ENCODE results near the gene ZNG1A.
A peak's percentile ranks its signal among the peaks of the same experiment; 100 is the strongest.
"Not testable (repeated sequence)": the region's sequence is repeated elsewhere in the genome, so short reads cannot be mapped to it uniquely, and the experiment has no call there.

ZNG1A gene

GRCh38 chr9:221989-222776, 43.3 kb upstream of the ZNG1A start:
- H3K27me3 ChIP-seq (ENCODE audit: insufficient read depth, low read length, poor library complexity), result no peaks in the 10 kb centered on the region
- H3K4me3 ChIP-seq (ENCODE audit: low read length), result no peak overlapping the region
- H2AK5ac ChIP-seq (ENCODE audit: low read length), result peak overlapping the region; percentile 45
- H2BK15ac ChIP-seq (replicated peaks; ENCODE audit: low read depth), result no peak overlapping the region
- H3K4ac ChIP-seq (ENCODE audit: low read depth, low read length), result no peak overlapping the region
- H2BK120ac ChIP-seq (ENCODE audit: low read depth, low read length), result no peak overlapping the region
- H3K9ac ChIP-seq (ENCODE audit: low read length), result no peak overlapping the region
- no peak overlapping the region for H3K23ac ChIP-seq (ENCODE audit: low read length)
- peak; percentile 53 for DNase-seq
- H3K79me1 ChIP-seq (ENCODE audit: low read length), result no peaks in the 10 kb centered on the region
- no peaks in the 10 kb centered on the region for H3K79me2 ChIP-seq (ENCODE audit: control insufficient read depth, insufficient read depth, low read length)
- no peak overlapping the region for H2BK5ac ChIP-seq (ENCODE audit: low read length)
- H3K4me1 ChIP-seq (ENCODE audit: control insufficient read depth, low read depth, low read length), result peaks cover 4% of the 10 kb centered on the region
- H3K36me3 ChIP-seq (ENCODE audit: control insufficient read depth, insufficient read depth, low read length), result no peaks in the 10 kb centered on the region
- H4K8ac ChIP-seq (ENCODE audit: low read depth, low read length), result no peak overlapping the region
- H3K27ac ChIP-seq (ENCODE audit: low read depth, low read length), result no peak overlapping the region
- H4K5ac ChIP-seq (ENCODE audit: low read length), result no peak overlapping the region
- peak overlapping the region; percentile 40 for H3K18ac ChIP-seq (ENCODE audit: low read length)
- no CpG with 5 or more reads among the region's 6 CpGs for WGBS (ENCODE audit: extremely low coverage, insufficient coverage, low lambda C conversion rate)
- no peak overlapping the region for H3K4me2 ChIP-seq (ENCODE audit: low read length)
- no peak overlapping the region for H3K56ac ChIP-seq (ENCODE audit: low read length)

- Histone ChIP-seq H3K27ac (ENCODE audit: low read depth, low read length) (no peak overlapping the region), H2AK5ac (ENCODE audit: low read length) (no peak overlapping the region)
- WGBS (ENCODE audit: extremely low coverage, insufficient coverage, low lambda C conversion rate), result no CpG with 5 or more reads among the region's 7 CpGs
Observed at GRCh38 chr9:219670-220365, 41.0 kb upstream of the ZNG1A start.

GRCh38 chr9:219036-219435, 40.2 kb upstream of the ZNG1A start:
- H3K27me3 ChIP-seq (ENCODE audit: insufficient read depth, low read length, poor library complexity); H4K5ac ChIP-seq (ENCODE audit: low read length); H3K4me1 ChIP-seq (ENCODE audit: control insufficient read depth, low read depth, low read length); H2BK15ac ChIP-seq (replicated peaks; ENCODE audit: low read depth); H3K4ac ChIP-seq (ENCODE audit: low read depth, low read length); H2AK5ac ChIP-seq (ENCODE audit: low read length); H3K36me3 ChIP-seq (ENCODE audit: control insufficient read depth, insufficient read depth, low read length); H3K23ac ChIP-seq (ENCODE audit: low read length); H3K4me2 ChIP-seq (ENCODE audit: low read length); H4K8ac ChIP-seq (ENCODE audit: low read depth, low read length); H3K79me1 ChIP-seq (ENCODE audit: low read length); H3K27ac ChIP-seq (ENCODE audit: low read depth, low read length); DNase-seq; H3K79me2 ChIP-seq (ENCODE audit: control insufficient read depth, insufficient read depth, low read length); H3K4me3 ChIP-seq (ENCODE audit: low read length); H2BK5ac ChIP-seq (ENCODE audit: low read length); H2BK120ac ChIP-seq (ENCODE audit: low read depth, low read length); H3K56ac ChIP-seq (ENCODE audit: low read length); H3K9ac ChIP-seq (ENCODE audit: low read length); H3K18ac ChIP-seq (ENCODE audit: low read length): not testable (repeated sequence)
- WGBS (ENCODE audit: extremely low coverage, insufficient coverage, low lambda C conversion rate), result no CpG with 5 or more reads among the region's 7 CpGs

More at GRCh38 chr9:219670-220365, 41.0 kb upstream of the ZNG1A start:
- Histone ChIP-seq H3K79me2 (ENCODE audit: control insufficient read depth, insufficient read depth, low read length) (no peaks in the 10 kb centered on the region), H4K8ac (ENCODE audit: low read depth, low read length) (no peak overlapping the region), H2BK5ac (ENCODE audit: low read length) (no peak overlapping the region), H3K23ac (ENCODE audit: low read length) (no peak overlapping the region), H4K5ac (ENCODE audit: low read length) (no peak overlapping the region), H3K4me2 (ENCODE audit: low read length) (no peak overlapping the region), H3K56ac (ENCODE audit: low read length) (no peak overlapping the region), H3K9ac (ENCODE audit: low read length) (no peak overlapping the region), H2BK15ac (replicated peaks; ENCODE audit: low read depth) (no peak overlapping the region), H3K36me3 (ENCODE audit: control insufficient read depth, insufficient read depth, low read length) (no peaks in the 10 kb centered on the region), H3K79me1 (ENCODE audit: low read length) (no peaks in the 10 kb centered on the region), H3K27me3 (ENCODE audit: insufficient read depth, low read length, poor library complexity) (peaks cover 5% of the 10 kb centered on the region), H3K4ac (ENCODE audit: low read depth, low read length) (no peak overlapping the region), H3K4me1 (ENCODE audit: control insufficient read depth, low read depth, low read length) (peaks cover 4% of the 10 kb centered on the region), H3K18ac (ENCODE audit: low read length) (no peak overlapping the region), H2BK120ac (ENCODE audit: low read depth, low read length) (no peak overlapping the region), H3K4me3 (ENCODE audit: low read length) (no peak overlapping the region)
- no peak for DNase-seq

GRCh38 chr9:217950-218349, 39.1 kb upstream of the ZNG1A start:
- H2BK5ac ChIP-seq (ENCODE audit: low read length), result no peak overlapping the region
- H3K27me3 ChIP-seq (ENCODE audit: insufficient read depth, low read length, poor library complexity), result peaks cover 5% of the 10 kb centered on the region
- no peaks in the 10 kb centered on the region for H3K36me3 ChIP-seq (ENCODE audit: control insufficient read depth, insufficient read depth, low read length)
- no peak overlapping the region for H3K27ac ChIP-seq (ENCODE audit: low read depth, low read length)
- no peaks in the 10 kb centered on the region for H3K79me1 ChIP-seq (ENCODE audit: low read length)
- no peak overlapping the region for H3K23ac ChIP-seq (ENCODE audit: low read length)
- H4K5ac ChIP-seq (ENCODE audit: low read length), result no peak overlapping the region
- DNase-seq, result no peak
- H2BK120ac ChIP-seq (ENCODE audit: low read depth, low read length), result no peak overlapping the region
- no peaks in the 10 kb centered on the region for H3K79me2 ChIP-seq (ENCODE audit: control insufficient read depth, insufficient read depth, low read length)
- H3K4me3 ChIP-seq (ENCODE audit: low read length), result no peak overlapping the region
- H3K4me2 ChIP-seq (ENCODE audit: low read length), result no peak overlapping the region
- H4K8ac ChIP-seq (ENCODE audit: low read depth, low read length), result no peak overlapping the region
- no peak overlapping the region for H3K9ac ChIP-seq (ENCODE audit: low read length)
- no peak overlapping the region for H3K18ac ChIP-seq (ENCODE audit: low read length)
- no peak overlapping the region for H3K4ac ChIP-seq (ENCODE audit: low read depth, low read length)
- no peaks in the 10 kb centered on the region for H3K4me1 ChIP-seq (ENCODE audit: control insufficient read depth, low read depth, low read length)
- H2BK15ac ChIP-seq (replicated peaks; ENCODE audit: low read depth), result no peak overlapping the region
- H3K56ac ChIP-seq (ENCODE audit: low read length), result no peak overlapping the region
- no peak overlapping the region for H2AK5ac ChIP-seq (ENCODE audit: low read length)
- no CpG with 5 or more reads among the region's 2 CpGs for WGBS (ENCODE audit: extremely low coverage, insufficient coverage, low lambda C conversion rate)

GRCh38 chr9:216866-217265, 38.0 kb upstream of the ZNG1A start:
- WGBS (ENCODE audit: extremely low coverage, insufficient coverage, low lambda C conversion rate), result no CpG with 5 or more reads among the region's 1 CpG
- Histone ChIP-seq H3K23ac (ENCODE audit: low read length) (no peak overlapping the region), H3K79me2 (ENCODE audit: control insufficient read depth, insufficient read depth, low read length) (no peaks in the 10 kb centered on the region), H3K9ac (ENCODE audit: low read length) (no peak overlapping the region), H3K4me3 (ENCODE audit: low read length) (no peak overlapping the region), H4K8ac (ENCODE audit: low read depth, low read length) (no peak overlapping the region), H3K4me2 (ENCODE audit: low read length) (no peak overlapping the region), H3K4me1 (ENCODE audit: control insufficient read depth, low read depth, low read length) (no peaks in the 10 kb centered on the region), H2BK15ac (replicated peaks; ENCODE audit: low read depth) (no peak overlapping the region), H2BK120ac (ENCODE audit: low read depth, low read length) (no peak overlapping the region), H3K18ac (ENCODE audit: low read length) (no peak overlapping the region), H3K27me3 (ENCODE audit: insufficient read depth, low read length, poor library complexity) (peaks cover 5% of the 10 kb centered on the region), H3K56ac (ENCODE audit: low read length) (no peak overlapping the region), H4K5ac (ENCODE audit: low read length) (no peak overlapping the region), H3K27ac (ENCODE audit: low read depth, low read length) (no peak overlapping the region), H3K4ac (ENCODE audit: low read depth, low read length) (no peak overlapping the region), H2BK5ac (ENCODE audit: low read length) (no peak overlapping the region), H2AK5ac (ENCODE audit: low read length) (no peak overlapping the region), H3K36me3 (ENCODE audit: control insufficient read depth, insufficient read depth, low read length) (no peaks in the 10 kb centered on the region), H3K79me1 (ENCODE audit: low read length) (no peaks in the 10 kb centered on the region)
- DNase-seq, result no peak
